Gastroesophageal sphincter (tissue), 4 donors: Measurements from ENCODE around the gene UNC93B1. TPM values are rescaled to one million over a fixed set of nuclear protein-coding genes. Genes with fewer than 3 reads are reported as not detected.

ENCODE experiments used
- ATAC-seq: fragments of 150-250 bp; one replicate; pipeline ENCODE4 v1.9.1; 2016; ENCODE audit warnings: mild to moderate bottlenecking, moderate library complexity
- H3K27ac ChIP-seq, 4 donors: fragments of 200-600 bp; sonication (generic) in 3 of 4; 1 replicate in 3 of 4; 2 replicates in 1 of 4; pipeline ENCODE4 v1.5.1; 2016 to 2019
- H3K27me3 ChIP-seq: fragments of 200-600 bp; sonication (generic); one replicate; pipeline ENCODE4 v1.5.1; 2019
- H3K36me3 ChIP-seq, 2 donors: fragments of 200-600 bp; sonication (generic); one replicate each; pipeline ENCODE4 v1.5.1; 2019; ENCODE audit warnings: control low read depth in 1 of 2
- H3K4me1 ChIP-seq, 3 donors: fragments of 200-600 bp; sonication (generic); 1 replicate in 2 of 3; 2 replicates in 1 of 3; pipeline ENCODE4 v1.5.1; 2016 to 2019; ENCODE audit warnings: control low read depth in 2 of 3
- H3K4me3 ChIP-seq, 2 donors: fragments of 200-600 bp; sonication (generic); one replicate each; pipeline ENCODE4 v1.5.1; 2019; ENCODE audit warnings: mild to moderate bottlenecking in 1 of 2, moderate library complexity in 1 of 2
- H3K9me3 ChIP-seq, 3 donors: fragments of 200-600 bp; sonication (generic); one replicate each; pipeline ENCODE4 v1.5.1; 2017 to 2019; ENCODE audit warnings: control low read depth in 2 of 3
- CTCF ChIP-seq, 4 experiments: fragments of 200-600 bp in 2 of 4; fragments of 450-650 bp in 2 of 4; sonication (generic) in 1 of 4; IDR thresholded peaks; one replicate each; pipeline ENCODE4 v1.5.1; 2017 to 2019; ENCODE audit warnings: antibody characterized with exemption in 4 of 4, mild to moderate bottlenecking in 2 of 4, moderate library complexity in 2 of 4
- EP300 ChIP-seq: sonication (generic); formaldehyde crosslinking; IDR thresholded peaks from one replicate; pipeline ENCODE4 v1.6.1; 2017; ENCODE audit warnings: antibody characterized with exemption, mild to moderate bottlenecking
- POLR2A ChIP-seq, 2 donors: fragments of 450-650 bp; IDR thresholded peaks; one replicate each; pipeline ENCODE4 v1.6.1; 2017; ENCODE audit warnings: antibody characterized with exemption in 2 of 2, mild to moderate bottlenecking in 2 of 2, moderate library complexity in 1 of 2
- POLR2AphosphoS5 ChIP-seq: sonication (generic); formaldehyde crosslinking; IDR thresholded peaks from one replicate; pipeline ENCODE4 v1.6.1; 2017; ENCODE audit warnings: antibody characterized with exemption
- WGBS, 2 donors: methylation state at CpG; one replicate each; pipeline ENCODE4 v1.1.5; 2018; ENCODE audit warnings: low coverage in 1 of 2; 5-methylcytosine and 5-hydroxymethylcytosine counted together
- total RNA-seq, 4 donors: library from RNA; depleted of rRNA; stranded (reverse); fragments of >200 nt; gene quantifications; one replicate each; pipeline ENCODE4 v1.1.0, GENCODE V29; 2016

The UNC93B1 gene
- total RNA-seq, 4 donors from 2014 or later, result 12.6 to 33.0 (median 26.1) TPM

- peaks cover 0 to 22% (median 0%) of the 10 kb centered on the region in 3 donors for H3K4me1 ChIP-seq
- WGBS, 2 donors, result no CpG with 5 or more reads among the region's 86 CpGs
- H3K36me3 ChIP-seq, result no peaks in the 10 kb centered on the region
- peak overlapping the region in 3 of 4 donors; percentile 72 to 80 (median 73) for H3K27ac ChIP-seq
- peak; percentile 38 for ATAC-seq
- no peaks in the 10 kb centered on the region for H3K9me3 ChIP-seq
- TF ChIP-seq POLR2A (IDR thresholded peaks at IDR 0.05) (no peak), POLR2AphosphoS5 (no peak), EP300 (no peak), CTCF (IDR thresholded peaks at IDR 0.05) (no peak)
- no peaks in the 10 kb centered on the region for H3K27me3 ChIP-seq
- H3K4me3 ChIP-seq, result peak overlapping the region; percentile 42 to 91
These were observed 705 bp downstream of the UNC93B1 start for GRCh38 chr11:68002938-68003845.

GRCh38 chr11:68002575-68002937 lies 1.3 kb downstream of the UNC93B1 start:
- TF ChIP-seq EP300 (no peak), POLR2A (IDR thresholded peaks at IDR 0.05) (no peak), POLR2AphosphoS5 (no peak), CTCF (IDR thresholded peaks at IDR 0.05) (no peak)
- H3K27me3 ChIP-seq, result no peaks in the 10 kb centered on the region
- peaks cover 0 to 20% (median 0%) of the 10 kb centered on the region in 3 donors for H3K4me1 ChIP-seq
- peak overlapping the region in 3 of 4 donors; percentile 72 to 80 (median 73) for H3K27ac ChIP-seq
- H3K36me3 ChIP-seq, result no peaks in the 10 kb centered on the region
- peak overlapping the region in 1 of 2 donors; percentile 91 for H3K4me3 ChIP-seq
- WGBS, 2 donors, result 40 to 83% methylated on average over 1 of the region's 9 CpGs
- no peaks in the 10 kb centered on the region for H3K9me3 ChIP-seq
- ATAC-seq, result no peak

GRCh38 chr11:67999704-68000103 lies 4.2 kb downstream of the UNC93B1 start:
- TF ChIP-seq POLR2AphosphoS5 (no peak), POLR2A (IDR thresholded peaks at IDR 0.05) (no peak), CTCF (IDR thresholded peaks at IDR 0.05) (no peak), EP300 (no peak)
- Histone ChIP-seq H3K27ac (no peak overlapping the region), H3K36me3 (peaks cover 0 to 12% of the 10 kb centered on the region in 2 donors), H3K4me1 (peaks cover 0 to 20% (median 0%) of the 10 kb centered on the region in 3 donors), H3K9me3 (no peaks in the 10 kb centered on the region), H3K4me3 (no peak overlapping the region), H3K27me3 (no peaks in the 10 kb centered on the region)
- ATAC-seq, result no peak
- 80% methylated on average over 1 of the region's 5 CpGs; no CpG with 5 or more reads in 1 of the 2 donors for WGBS, 2 donors

- H3K4me3 ChIP-seq, result no peak overlapping the region
- WGBS, 2 donors, result 80 to 100% methylated on average over 1 to 7 of the region's 13 CpGs
- peaks cover 0 to 16% (median 0%) of the 10 kb centered on the region in 3 donors for H3K4me1 ChIP-seq
- H3K27ac ChIP-seq, result no peak overlapping the region
- H3K9me3 ChIP-seq, result no peaks in the 10 kb centered on the region
- peaks cover 0 to 16% of the 10 kb centered on the region in 2 donors for H3K36me3 ChIP-seq
- TF ChIP-seq CTCF (IDR thresholded peaks at IDR 0.05) (no peak), EP300 (no peak), POLR2A (IDR thresholded peaks at IDR 0.05) (no peak), POLR2AphosphoS5 (no peak)
- ATAC-seq, result no peak
- H3K27me3 ChIP-seq, result no peaks in the 10 kb centered on the region
These were observed 4.7 kb downstream of the UNC93B1 start for GRCh38 chr11:67999201-67999629.
